Gastroesophageal sphincter (tissue), 3 donors: ENCODE results near the gene ARHGAP26.

ENCODE experiments used
- POLR2A ChIP-seq, 2 donors: fragments of 450-650 bp; IDR thresholded peaks; one replicate each; pipeline ENCODE4 v1.6.1; 2017; ENCODE audit warnings: antibody characterized with exemption in 2 of 2, mild to moderate bottlenecking in 2 of 2, moderate library complexity in 1 of 2
- POLR2AphosphoS5 ChIP-seq: sonication (generic); formaldehyde crosslinking; IDR thresholded peaks from one replicate; pipeline ENCODE4 v1.6.1; 2017; ENCODE audit warnings: antibody characterized with exemption
- TF ChIP-seq, protein P1 (sequence below), 4 experiments: fragments of 200-600 bp in 2 of 4; fragments of 450-650 bp in 2 of 4; sonication (generic) in 1 of 4; IDR thresholded peaks; one replicate each; pipeline ENCODE4 v1.5.1; 2017 to 2019; ENCODE audit warnings: antibody characterized with exemption in 4 of 4, mild to moderate bottlenecking in 2 of 4, moderate library complexity in 2 of 4

DNA sequence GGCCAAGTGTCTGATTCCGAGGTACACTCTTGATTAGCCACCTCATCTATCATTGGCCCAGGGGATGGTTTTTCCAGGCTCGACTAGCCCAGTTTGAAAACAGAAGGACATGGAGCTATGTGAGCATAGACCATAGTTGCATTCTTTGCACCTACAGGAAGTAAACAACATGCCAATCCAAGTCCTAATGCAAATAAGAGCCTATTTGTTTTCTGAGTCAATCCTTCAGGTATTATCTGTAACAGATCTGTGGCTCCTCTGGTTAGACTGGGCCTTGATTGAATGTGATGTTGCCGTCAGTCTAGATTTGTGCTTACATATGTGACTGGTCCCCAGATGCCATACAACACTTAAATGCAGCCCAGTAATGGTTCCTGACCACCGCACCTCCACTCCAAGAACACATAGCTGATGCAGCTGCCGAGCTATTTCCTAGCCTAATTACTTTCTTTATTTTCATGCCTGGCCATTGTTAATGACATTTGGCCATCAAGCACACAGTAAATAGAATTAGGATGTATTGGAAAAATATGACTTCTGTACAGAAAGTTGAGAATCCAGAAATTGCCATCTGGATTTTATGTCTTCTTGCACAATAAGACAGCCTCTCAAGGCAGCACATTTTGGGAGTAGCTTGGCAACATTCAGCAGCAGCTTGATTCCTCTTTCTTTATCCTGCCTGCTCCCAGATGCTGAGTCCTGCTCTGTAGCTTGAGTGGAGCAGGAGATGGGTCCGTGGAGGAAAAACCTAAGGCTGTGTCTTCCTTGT, 29.5 kb upstream of the ARHGAP26 start:
- TF ChIP-seq POLR2A (IDR thresholded peaks at IDR 0.05), result no peak
- TF ChIP-seq, protein P1, sequence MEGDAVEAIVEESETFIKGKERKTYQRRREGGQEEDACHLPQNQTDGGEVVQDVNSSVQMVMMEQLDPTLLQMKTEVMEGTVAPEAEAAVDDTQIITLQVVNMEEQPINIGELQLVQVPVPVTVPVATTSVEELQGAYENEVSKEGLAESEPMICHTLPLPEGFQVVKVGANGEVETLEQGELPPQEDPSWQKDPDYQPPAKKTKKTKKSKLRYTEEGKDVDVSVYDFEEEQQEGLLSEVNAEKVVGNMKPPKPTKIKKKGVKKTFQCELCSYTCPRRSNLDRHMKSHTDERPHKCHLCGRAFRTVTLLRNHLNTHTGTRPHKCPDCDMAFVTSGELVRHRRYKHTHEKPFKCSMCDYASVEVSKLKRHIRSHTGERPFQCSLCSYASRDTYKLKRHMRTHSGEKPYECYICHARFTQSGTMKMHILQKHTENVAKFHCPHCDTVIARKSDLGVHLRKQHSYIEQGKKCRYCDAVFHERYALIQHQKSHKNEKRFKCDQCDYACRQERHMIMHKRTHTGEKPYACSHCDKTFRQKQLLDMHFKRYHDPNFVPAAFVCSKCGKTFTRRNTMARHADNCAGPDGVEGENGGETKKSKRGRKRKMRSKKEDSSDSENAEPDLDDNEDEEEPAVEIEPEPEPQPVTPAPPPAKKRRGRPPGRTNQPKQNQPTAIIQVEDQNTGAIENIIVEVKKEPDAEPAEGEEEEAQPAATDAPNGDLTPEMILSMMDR (IDR thresholded peaks at IDR 0.05), result no peak
- no peak for TF ChIP-seq POLR2AphosphoS5
